ENCODE measurements around the gene ATP5F1E.

ATP5F1E gene

DNA sequence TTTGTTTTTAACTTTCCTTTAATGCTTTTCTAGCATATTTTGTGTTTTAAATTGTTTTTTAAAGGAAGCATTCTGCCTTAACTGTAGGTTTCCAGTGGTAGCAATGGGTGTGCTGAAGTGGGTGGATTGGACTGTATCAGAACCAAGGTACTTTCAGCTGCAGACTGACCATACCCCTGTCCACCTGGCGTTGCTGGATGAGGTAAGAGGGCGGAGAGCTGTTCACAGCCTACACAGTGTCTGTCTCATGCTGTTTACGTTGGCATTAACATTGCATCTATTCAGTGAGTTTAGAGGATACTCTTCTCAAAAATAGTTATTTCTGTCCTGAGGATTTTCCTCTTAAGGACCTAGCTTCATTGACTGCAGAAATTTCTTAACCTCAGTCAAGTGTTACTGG is 39.2 kb downstream of the ATP5F1E start:
- no peak for TF ChIP-seq CTCF (IDR thresholded peaks at IDR 0.05; ENCODE audit: extremely low read depth, missing control alignments)
- no peak for DNase-seq (ENCODE audit: low spot score)

GRCh38 chr20:58991715-58992114 is 40.4 kb downstream of the ATP5F1E start:
- no peak for TF ChIP-seq CTCF (IDR thresholded peaks at IDR 0.05; ENCODE audit: extremely low read depth, missing control alignments)
- DNase-seq (ENCODE audit: low spot score), result no peak

DNA sequence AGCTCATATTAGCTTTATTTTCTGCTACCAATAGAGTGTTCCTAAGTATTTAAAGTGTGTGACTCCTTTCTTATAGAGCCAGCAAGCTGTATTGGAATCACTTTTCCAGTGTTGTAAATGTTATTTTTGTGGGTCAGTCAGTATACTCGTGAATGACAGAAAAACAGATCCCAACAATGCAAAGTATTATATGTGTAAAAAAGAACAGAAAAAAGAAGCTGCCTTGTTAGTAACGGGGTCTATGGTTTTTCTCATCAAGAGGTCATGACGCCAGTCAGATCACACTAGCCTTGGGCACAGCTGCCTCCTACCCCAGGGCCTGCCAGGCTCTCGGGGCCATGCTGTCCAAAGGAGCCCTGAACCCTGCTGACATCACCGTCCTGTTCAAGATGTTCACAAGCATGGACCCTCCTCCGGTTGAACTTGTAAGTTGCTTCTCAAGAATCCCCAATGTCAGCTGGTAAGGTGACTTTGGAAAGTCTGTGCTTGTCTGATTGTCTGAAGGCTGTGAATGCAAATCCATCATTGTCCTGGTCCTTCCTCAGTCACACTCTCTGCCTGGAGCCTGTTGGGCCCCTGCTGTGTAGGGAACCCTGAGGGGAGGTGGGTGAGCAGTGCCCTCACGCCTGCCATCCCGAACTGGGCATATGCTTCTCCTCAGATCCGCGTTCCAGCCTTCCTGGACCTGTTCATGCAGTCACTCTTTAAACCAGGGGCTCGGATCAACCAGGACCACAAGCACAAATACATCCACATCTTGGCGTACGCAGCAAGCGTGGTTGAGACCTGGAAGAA is 41.3 kb downstream of the ATP5F1E start:
- no peak for TF ChIP-seq CTCF (IDR thresholded peaks at IDR 0.05; ENCODE audit: extremely low read depth, missing control alignments)
- DNase-seq (ENCODE audit: low spot score), result no peak

DNA sequence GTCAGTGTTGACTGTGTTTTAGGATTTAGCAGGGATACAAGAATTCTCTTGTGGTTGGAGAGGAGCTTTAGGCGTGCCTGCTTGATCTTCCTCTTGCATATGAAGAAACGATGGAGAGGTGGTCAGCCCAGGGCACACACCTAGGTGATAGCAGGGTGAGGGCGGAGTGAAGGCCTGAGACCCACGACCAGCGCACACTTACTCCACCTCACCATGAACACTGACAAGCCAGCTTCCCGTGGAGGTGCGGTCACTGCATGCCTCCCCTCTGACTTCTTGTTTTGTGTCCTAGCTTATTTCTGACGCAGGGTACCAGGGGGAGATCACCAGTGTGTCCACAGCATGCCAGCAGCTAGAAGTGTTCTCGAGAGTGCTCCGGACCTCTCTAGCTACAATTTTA is 42.9 kb downstream of the ATP5F1E start:
- TF ChIP-seq CTCF (IDR thresholded peaks at IDR 0.05; ENCODE audit: extremely low read depth, missing control alignments), result no peak
- no peak for DNase-seq (ENCODE audit: low spot score)

DNA sequence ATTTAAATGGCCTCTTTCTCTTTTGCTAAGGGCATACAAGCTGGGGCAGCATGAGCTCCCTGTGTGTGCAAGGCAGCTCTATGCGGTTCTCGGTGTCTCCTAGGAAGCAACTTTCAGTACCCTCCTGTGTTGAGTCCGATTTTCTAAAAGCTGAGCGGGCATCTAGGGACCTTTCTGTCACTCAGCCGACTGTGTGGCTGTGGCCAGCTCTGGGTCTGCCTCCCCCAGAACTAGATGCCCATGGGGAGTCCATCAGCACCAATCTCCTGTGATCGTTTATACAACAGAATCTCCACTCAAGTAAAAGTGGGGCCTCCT is 43.6 kb downstream of the ATP5F1E start:
- TF ChIP-seq CTCF (IDR thresholded peaks at IDR 0.05; ENCODE audit: extremely low read depth, missing control alignments), result no peak
- no peak for DNase-seq (ENCODE audit: low spot score)

DNA sequence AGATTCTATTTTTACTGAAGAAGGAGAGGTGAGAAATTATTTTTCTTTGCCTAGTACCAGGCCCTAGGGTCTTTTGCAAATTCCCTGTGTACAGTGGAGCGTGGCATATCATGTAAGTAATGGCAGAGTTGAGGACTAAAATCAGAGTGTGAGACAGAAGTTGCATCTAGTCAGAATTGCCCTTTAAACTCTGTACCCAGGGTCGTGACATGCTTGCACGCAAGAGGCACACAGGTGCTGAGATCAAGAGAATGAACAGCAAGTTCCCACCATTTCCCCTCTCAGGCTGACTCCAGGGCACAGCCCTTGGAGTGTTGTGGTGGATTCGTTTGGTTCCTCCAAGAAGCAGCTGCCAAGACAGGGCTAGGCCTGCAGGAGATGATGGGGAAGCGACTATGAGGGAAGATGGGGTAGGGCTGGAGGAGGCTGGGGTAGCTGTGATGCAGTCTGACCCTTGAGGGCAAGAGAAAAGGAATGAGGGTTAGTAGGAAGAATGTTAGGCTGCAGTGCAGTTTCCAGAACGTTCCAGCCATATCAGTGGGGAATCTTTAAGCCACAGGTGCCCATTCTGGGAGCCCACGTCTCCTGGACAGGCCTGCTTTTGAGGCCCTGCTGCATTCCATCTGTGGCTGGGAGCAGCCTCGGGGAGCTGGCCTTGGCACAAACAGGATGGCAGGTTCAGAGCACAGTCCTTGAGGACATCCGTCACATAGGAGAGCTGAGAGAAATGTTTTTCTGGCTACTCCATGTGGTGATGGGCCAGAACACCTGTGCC is 44.2 kb downstream of the ATP5F1E start:
- DNase-seq (ENCODE audit: low spot score), result no peak
- no peak for TF ChIP-seq CTCF (IDR thresholded peaks at IDR 0.05; ENCODE audit: extremely low read depth, missing control alignments)

GRCh38 chr20:58986968-58987517 is 45.1 kb downstream of the ATP5F1E start:
- TF ChIP-seq CTCF (IDR thresholded peaks at IDR 0.05; ENCODE audit: extremely low read depth, missing control alignments), result no peak
- DNase-seq (ENCODE audit: low spot score), result no peak

Data from GM20000 (cell line).